ELR (cell line): ENCODE results near the gene C20orf173.

ENCODE experiments used
- DNase-seq: peaks from one replicate; pipeline ENCODE4 v3.0.0-alpha.2; 2015; ENCODE audit warnings: low read depth

Gene C20orf173

DNA sequence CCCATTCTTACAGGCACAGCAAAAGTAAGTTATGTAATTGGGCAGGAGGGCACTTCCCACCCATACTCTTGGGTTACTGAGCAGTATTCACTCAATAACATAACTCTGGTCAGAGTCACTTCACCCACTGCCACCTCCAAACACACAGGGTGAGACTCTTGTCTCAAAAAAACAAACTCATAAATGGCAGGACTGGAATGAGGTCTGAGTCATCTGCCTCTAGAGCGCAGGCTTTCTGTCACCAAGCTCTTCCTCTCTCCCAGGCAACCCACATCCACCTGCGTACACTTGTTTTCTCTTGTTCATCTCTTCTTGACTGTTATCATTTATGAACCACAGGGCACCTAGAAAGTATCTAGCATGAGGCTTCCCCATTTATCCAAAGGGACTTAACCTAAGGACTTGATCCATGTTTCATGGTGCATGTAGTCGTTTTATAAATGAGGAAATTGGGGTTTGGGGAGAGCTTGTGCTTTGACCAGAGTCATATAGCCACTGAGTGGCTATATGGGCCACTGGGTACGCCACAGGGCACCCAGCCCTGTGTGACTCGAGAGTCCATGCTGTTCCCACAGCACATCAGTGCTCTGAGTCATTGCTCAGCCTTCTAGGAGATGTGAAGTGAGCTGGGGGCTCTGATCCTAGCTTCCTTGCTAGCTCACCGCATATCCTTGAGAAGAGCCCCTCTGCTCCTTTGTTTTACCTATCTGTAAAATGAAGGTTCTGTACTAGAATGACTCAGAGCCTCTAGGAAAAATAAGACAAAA lies 22.4 kb downstream of the C20orf173 start:
- DNase-seq, result peak; percentile 69

DNA sequence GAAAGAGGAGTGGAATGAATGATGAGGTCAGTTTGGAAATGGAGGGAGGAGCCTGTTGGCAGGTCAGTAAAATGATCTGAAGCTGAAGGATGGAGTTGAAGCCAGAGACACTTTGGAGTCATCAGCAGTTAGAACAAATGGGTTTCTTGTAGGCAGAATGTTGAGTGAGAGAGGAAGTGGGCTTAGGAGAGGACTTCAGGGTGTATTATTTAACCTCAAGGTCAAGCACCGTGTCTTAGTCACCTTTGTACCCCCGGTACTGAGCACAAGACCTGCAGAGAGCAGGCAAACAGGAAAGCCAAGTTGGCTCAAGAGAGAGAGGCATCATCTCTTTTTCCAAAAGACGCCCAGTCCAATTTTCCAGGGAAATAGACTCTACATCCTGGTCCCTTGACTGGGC lies 23.3 kb downstream of the C20orf173 start:
- peak; percentile 20 for DNase-seq

DNA sequence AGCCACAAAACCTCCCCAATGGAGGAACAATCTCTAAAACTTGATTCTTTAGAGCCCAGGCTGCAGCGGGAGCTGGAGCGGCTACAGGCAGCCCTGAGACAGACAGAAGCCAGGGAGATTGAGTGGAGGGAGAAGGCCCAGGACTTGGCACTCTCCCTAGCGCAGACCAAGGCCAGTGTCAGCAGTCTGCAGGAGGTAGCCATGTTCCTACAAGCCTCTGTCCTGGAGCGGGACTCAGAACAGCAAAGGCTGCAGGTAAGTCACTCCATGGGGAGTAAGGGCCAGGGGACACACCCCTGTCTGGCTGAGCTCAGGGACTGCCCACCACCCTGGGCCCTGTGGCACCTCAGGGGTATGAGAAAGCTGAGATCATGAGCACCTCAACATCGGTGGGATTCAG lies 24.7 kb downstream of the C20orf173 start:
- DNase-seq, result no peak

DNA sequence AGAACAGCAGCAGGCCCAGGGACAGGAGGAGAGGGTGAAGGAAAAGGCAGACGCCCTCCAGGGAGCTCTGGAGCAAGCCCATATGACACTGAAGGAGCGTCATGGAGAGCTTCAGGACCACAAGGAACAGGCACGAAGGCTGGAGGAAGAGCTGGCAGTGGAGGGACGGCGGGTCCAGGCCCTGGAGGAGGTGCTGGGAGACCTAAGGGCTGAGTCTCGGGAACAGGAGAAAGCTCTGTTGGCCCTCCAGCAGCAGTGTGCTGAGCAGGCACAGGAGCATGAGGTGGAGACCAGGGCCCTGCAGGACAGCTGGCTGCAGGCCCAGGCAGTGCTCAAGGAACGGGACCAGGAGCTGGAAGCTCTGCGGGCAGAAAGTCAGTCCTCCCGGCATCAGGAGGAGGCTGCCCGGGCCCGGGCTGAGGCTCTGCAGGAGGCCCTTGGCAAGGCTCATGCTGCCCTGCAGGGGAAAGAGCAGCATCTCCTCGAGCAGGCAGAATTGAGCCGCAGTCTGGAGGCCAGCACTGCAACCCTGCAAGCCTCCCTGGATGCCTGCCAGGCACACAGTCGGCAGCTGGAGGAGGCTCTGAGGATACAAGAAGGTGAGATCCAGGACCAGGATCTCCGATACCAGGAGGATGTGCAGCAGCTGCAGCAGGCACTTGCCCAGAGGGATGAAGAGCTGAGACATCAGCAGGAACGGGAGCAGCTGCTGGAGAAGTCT lies 25.5 kb downstream of the C20orf173 start:
- no peak for DNase-seq

DNA sequence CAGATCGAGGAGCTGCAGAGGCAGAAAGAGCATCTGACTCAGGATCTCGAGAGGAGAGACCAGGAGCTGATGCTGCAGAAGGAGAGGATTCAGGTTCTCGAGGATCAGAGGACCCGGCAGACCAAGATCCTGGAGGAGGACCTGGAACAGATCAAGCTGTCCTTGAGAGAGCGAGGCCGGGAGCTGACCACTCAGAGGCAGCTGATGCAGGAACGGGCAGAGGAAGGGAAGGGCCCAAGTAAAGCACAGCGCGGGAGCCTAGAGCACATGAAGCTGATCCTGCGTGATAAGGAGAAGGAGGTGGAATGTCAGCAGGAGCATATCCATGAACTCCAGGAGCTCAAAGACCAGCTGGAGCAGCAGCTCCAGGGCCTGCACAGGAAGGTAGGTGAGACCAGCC lies 26.2 kb downstream of the C20orf173 start:
- DNase-seq, result no peak

DNA sequence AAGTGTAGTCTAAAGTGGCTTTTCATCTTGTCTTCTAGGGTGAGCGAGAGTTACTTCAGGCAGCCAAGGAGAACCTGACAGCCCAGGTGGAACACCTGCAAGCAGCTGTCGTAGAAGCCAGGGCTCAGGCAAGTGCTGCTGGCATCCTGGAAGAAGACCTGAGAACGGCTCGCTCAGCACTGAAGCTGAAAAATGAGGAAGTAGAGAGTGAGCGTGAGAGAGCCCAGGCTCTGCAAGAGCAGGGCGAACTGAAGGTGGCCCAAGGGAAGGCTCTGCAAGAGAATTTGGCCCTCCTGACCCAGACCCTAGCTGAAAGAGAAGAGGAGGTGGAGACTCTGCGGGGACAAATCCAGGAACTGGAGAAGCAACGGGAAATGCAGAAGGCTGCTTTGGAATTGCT lies 27.1 kb downstream of the C20orf173 start:
- DNase-seq, result no peak

DNA sequence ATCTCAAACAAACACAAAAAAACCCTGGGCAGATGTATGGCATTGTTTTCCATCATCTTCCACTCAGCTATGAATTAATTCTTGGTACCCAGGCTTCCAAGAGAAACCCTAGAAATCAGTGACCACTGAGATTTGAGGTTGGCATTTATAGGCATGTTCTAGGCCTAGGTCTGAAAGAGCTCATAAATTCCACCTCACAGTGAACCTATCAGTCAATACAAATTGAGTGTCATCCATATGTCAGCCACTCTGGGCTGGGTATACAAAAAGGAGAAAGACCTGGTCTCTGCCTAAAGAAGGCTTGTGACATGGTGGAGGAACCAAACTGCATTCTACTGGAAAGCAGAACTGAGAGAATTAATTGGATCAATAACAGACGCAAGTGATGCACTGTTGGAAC lies 30.2 kb downstream of the C20orf173 start:
- DNase-seq, result no peak

DNA sequence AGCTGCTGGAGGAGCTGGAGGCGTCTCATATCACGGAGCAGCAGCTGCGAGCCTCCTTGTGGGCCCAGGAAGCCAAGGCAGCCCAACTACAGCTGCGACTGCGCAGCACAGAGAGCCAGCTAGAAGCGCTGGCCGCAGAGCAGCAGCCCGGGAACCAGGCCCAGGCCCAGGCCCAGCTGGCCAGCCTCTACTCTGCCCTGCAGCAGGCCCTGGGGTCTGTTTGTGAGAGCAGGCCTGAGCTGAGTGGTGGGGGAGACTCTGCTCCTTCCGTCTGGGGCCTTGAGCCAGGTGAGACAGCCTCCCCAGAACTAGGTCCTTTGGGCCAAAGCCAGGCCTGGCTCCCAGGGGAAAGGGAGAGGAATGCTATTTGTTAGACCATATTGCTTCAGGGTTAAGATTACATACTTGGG lies 31.7 kb downstream of the C20orf173 start:
- DNase-seq, result no peak

DNA sequence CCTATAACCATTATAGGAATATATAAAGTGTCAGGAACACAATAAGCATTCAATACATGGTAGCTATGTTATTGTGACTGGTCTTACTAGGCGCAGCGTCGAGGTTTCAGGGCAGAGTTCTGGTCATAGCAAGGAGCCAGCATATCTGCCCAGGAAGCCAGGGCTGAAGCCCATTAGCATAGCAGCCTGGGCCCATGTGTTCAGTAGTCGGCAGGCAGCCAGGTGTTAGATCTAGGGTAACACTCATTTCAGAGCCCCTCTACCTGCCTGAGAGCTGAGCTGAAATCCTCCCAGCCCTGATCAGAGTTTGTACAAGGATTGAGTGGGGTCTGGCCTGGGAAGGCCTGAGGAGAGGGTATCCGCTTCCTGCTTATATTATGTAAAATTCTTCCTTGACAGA lies 32.1 kb downstream of the C20orf173 start:
- DNase-seq, result no peak

DNA sequence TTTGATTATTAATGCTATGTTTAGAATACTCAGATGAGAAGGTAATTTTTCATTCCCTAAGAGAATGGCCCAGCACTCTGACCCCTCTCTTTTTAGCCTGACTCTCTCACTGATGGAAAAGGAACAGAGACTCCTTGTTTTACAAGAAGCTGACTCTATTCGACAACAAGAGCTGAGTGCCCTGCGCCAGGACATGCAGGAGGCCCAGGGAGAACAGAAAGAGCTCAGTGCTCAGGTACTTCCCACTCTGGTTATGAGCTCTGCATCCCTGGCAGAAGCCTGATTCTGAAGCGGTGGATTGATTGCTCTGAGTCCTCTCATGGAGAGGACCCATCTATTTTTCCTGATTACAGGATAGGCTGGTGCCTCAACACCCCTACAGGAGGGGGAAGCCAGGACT lies 33.0 kb downstream of the C20orf173 start:
- no peak for DNase-seq

DNA sequence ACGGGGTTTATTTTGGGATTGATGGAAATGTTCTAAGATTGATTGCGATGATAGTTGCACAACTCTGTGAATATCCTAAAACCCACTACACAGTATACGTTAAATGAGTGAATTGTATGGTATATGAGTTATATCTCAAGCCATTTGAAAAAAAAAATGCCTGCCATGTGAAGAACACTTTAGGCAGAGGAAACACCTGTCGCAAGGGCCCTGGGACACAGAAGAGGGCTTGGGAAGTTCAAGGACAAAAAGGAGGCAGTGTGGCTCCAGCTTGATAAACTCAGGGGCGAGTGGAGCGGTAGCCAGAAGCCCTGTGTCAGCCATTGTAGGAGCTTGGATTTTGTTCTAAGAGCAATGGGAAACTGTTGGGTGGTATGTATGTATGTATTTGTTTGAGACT lies 37.1 kb downstream of the C20orf173 start:
- DNase-seq, result no peak

DNA sequence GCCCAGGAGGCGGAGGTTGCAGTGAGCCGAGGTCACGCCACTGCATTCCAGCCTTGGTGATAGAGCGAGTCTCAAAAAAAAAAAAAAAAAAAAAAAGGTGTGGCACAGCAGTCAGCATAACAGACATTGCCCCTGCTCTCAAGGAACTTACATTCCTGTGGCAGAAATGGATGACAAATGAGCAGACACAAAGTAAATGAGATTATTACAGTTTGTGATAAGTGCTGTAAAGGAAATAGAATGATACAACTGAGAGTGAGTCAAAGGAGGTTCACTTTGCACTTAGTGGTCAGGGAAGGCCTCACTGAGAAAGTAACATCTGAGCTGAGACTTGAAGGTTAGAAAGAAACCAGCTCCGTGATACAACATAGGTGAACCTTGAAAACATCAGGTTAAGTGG lies 37.6 kb downstream of the C20orf173 start:
- peak; percentile 34 for DNase-seq

DNA sequence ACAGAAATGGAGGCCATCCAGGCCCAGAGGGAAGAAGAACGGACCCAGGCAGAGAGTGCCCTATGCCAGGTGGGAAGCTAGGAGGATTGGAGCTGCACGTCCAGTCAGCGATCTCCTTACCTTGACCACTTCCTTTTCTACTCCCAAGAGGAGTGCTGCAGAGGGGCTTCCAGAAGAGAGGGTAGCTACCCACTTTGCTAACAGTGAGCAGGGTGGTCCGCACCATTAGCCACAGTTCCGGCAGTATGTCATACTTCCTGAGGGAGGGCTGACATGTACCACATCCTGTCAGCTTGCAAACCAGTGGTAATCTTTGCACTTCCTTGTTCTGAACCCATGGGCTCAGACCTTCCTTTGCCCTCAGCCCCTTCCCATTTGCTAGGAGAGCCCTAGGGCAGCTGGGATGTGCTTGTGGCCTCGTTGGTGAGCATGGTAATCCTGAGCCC lies 38.7 kb downstream of the C20orf173 start:
- no peak for DNase-seq

DNA sequence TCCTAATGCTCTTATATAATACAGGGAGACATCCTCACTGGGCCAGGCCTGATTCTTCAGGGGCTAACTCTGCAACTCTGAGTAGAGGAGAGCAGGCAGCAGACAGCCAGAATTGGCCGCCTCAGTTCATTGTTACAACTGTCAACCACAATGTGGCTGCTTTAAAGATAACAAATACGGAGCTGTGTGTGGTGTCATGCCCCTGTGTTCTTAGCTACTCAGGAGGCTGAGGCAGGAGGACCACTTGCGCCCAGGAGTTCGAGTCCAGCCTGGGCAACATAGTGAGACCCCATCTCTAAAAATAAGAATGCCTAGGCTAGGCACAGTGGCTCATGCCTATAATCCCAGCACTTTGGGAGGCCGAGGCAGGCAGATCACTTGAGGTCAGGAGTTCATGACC lies 39.7 kb downstream of the C20orf173 start:
- no peak for DNase-seq

DNA sequence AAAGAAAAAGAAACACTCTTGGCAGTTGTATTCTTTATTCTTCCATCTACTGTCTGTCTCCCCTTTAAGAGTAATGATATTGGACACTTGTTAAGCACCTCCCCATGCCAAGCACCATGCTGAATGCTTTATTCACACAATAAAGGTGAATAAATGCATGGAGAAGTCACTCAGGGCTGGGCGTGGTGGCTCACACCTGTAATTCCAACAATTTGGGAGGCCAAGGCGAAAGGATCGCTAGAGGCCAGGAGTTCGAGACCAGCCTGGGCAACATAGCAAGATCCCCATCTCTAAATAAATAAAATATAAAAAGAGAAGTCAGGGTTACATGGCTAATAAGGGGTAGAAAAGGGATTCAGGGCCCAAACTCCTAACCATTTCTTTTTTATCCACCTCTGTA lies 42.0 kb downstream of the C20orf173 start:
- no peak for DNase-seq

DNA sequence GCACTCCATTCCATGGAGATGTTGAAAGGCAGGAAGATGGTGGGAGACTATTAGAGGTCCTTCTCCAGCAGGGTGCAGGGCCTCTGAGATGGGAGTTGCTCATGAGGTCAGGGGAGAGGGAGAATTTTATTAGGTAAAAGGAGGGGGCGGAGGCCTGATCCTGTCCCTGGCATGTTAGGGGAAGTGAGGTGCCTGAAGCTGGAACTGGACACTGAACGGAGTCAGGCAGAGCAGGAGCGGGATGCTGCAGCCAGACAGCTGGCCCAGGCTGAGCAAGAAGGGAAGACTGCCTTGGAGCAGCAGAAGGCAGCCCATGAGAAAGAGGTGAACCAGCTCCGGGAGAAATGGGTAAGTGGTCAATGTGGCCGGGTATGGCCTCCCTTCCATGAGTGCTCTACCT lies 49.7 kb downstream of the C20orf173 start:
- no peak for DNase-seq

DNA sequence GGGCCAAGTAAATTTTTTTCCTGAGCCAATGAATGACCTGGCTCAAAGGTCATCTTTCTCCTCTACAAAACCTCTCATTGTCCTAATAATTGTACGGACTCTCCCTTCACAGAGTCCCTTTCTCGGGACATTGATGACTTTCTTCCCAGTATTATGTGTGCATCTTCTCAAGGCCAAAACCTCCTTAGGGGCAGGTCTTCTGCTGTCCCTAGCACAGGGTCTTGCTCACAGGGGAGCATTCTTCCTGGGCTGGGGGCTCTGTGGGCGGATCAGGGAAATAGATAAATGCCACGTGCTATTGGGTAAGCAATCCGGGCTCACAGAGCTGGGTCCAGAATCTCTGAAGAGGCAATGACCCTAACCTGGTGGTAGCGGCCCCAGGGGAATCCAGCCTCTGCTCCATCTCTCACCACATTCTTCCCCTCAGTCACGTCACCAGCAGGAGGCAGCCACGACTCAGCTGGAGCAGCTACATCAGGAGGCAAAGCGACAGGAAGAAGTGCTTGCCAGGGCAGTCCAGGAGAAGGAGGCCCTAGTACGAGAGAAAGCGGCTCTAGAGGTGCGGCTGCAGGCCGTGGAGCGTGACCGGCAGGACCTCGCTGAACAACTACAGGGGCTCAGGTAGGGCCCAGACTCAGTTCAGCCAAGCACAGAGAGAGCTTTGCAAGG lies 50.5 kb downstream of the C20orf173 start:
- peak; percentile 23 for DNase-seq
